GM12864 (cell line): ENCODE measurements around the gene CCDC149.
"Not testable (repeated sequence)": the region's sequence is repeated elsewhere in the genome, so short reads cannot be mapped to it uniquely, and the experiment has no call there.

Experiments used
- DNase-seq: peaks from one replicate; pipeline ENCODE4 v3.0.0-alpha.2; 2011; ENCODE audit warnings: low read depth
- H3K4me3 ChIP-seq: 2 replicates; pipeline ENCODE4 v1.5.1; 2011; ENCODE audit warnings: mild to moderate bottlenecking, low read depth, low read length, control low read depth
- TF ChIP-seq, protein P1 (sequence below): IDR thresholded peaks from 2 replicates; pipeline ENCODE4 v1.5.1; 2011; ENCODE audit warnings: low read depth, mild to moderate bottlenecking, moderate library complexity, low read length, control low read depth, inconsistent platforms; ENCODE audit errors: missing control alignments

Gene CCDC149

DNA sequence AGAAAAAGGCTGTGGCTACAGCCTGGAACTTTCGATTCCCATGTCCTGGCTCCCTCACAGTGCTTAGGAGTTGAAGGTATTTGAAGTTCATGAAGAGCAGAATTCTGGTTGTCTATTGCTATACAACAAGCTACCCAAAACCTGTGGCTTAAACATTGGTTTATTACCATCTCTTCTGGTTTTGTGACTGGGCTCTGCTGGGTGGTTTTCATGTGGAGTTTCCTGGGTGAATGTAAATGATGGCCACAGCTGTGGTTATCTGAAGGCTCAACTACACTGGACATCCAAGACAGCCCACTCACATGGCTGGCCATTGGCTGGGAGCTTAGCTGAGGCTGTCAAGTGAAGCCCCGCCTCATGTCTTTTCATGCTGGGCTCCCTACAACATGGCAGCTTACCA is 7.2 kb upstream of the CCDC149 start:
- H3K4me3 ChIP-seq, result no peak overlapping the region
- no peak for DNase-seq
- TF ChIP-seq, protein P1, sequence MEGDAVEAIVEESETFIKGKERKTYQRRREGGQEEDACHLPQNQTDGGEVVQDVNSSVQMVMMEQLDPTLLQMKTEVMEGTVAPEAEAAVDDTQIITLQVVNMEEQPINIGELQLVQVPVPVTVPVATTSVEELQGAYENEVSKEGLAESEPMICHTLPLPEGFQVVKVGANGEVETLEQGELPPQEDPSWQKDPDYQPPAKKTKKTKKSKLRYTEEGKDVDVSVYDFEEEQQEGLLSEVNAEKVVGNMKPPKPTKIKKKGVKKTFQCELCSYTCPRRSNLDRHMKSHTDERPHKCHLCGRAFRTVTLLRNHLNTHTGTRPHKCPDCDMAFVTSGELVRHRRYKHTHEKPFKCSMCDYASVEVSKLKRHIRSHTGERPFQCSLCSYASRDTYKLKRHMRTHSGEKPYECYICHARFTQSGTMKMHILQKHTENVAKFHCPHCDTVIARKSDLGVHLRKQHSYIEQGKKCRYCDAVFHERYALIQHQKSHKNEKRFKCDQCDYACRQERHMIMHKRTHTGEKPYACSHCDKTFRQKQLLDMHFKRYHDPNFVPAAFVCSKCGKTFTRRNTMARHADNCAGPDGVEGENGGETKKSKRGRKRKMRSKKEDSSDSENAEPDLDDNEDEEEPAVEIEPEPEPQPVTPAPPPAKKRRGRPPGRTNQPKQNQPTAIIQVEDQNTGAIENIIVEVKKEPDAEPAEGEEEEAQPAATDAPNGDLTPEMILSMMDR, result no peak

DNA sequence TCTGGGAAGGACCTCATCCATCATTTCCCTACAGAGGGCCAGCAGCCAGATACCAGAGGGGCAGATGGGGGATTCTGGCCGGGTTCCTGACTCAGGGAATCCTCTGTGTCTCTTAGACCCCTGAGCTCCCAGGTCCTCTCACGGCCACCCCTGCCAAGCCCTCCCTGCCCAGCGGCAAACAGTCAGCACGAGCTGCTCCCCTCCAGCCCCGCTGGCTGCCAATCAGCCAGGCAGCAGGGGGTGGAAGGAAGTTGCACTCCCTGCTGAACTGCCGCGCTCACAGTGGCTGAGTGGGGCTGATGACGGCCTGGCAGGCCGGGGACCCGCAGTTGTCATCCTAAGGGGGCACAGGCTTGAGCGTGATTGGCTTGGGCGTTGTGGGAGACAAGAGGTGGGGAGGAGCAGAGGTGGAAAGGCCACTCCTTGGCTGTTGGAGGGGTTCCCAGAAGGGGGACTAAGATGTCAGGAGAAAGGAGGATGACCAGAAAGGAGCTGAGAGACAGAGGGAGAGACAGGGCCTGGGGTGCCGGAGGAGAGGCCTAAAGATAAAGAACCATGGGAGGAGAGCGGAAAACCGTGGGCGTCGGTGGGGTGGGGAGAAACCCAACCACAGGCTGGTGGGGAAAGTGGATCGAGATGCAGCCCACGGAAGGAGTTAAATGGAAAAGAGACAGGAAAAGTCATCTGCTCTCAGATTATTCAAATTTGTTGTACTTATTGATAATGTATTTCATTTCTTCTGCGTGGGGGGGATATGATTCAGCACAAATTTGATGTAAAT is 4.4 kb upstream of the CCDC149 start:
- H3K4me3 ChIP-seq, result no peak overlapping the region
- TF ChIP-seq, protein P1, result no peak
- DNase-seq, result no peak

DNA sequence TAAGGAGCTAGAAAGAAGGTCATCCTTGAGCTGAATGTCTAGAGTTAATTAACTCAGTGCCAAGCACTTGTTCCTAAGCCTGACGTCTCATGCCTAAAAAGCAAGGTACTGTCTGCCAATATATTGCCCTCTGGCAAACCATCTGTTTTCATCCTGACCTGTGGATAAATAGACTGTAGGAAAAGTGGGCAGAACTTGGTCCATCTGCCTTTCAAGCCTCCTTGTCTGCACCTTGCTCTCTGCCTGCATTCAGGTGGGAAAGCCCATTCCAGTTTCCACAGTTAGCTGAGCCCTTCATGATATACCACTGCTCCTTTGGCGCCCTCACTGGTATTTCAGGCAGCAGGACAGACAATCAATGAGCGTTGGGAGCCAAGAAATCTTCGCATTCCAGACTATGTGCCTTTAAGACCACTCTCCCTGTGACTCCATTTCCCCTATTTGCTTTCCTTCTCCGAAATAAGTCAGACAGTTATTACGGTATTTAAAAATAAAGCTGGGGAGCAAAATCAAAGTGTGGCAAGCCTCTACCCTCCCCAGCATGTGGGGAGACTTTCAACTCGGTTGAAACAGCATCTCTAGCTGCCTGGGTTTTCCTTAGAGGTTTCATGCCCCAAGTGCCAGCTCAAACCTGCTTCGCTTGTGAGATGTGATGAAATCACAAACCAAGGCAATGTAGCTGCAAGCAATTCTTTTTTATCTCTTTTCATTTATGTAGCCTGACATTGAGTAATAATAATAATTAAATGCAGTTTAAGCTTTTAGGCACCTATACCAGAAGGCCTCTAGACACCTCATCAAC is 2.5 kb upstream of the CCDC149 start:
- DNase-seq, result no peak
- H3K4me3 ChIP-seq, result no peak overlapping the region
- TF ChIP-seq, protein P1, result no peak

DNA sequence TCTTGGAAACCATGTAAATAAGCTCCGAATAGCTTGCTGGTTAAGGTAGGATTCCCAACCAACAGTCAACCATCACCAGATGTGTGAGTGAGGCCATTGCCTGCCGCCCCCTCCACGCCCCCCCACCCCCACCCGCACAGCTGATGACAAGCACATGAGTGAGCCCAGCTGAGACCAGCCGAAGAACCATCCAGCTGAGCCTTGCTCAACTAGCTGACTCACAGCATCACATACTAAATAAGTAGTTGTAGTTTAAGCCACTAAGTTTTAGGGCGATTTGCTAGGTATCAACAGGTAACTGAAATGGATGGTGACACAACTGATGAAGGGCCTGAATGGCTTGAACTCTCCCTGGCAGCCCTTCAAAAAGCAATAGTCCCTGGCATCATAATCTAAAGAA is 1.6 kb upstream of the CCDC149 start:
- TF ChIP-seq, protein P1, result no peak
- no peak for DNase-seq

DNA sequence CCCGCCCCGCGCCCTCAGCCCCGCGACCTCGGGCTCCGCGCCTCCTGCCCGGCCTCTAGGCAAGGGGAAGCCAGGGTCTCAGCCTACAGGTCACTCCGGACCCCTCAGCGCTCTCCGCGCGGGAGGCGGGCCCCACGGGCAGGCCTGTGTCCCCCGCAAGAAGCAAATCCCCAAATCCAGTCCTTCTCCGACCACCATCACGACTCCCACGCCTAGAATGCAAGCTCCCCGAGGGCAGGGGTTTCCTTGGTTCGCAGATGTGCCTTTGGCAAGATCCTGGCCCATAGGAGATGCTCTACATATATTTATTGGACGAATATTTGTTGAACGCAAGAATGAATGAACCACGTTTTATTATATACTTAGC is 260 bp upstream of the CCDC149 start:
- TF ChIP-seq, protein P1, result no peak
- DNase-seq, result no peak
- H3K4me3 ChIP-seq, result no peak overlapping the region; the same call in 1 of the 2 replicates

More for the DNA sequence above, 1.6 kb upstream of the CCDC149 start:
- H3K4me3 ChIP-seq, result no peak overlapping the region

DNA sequence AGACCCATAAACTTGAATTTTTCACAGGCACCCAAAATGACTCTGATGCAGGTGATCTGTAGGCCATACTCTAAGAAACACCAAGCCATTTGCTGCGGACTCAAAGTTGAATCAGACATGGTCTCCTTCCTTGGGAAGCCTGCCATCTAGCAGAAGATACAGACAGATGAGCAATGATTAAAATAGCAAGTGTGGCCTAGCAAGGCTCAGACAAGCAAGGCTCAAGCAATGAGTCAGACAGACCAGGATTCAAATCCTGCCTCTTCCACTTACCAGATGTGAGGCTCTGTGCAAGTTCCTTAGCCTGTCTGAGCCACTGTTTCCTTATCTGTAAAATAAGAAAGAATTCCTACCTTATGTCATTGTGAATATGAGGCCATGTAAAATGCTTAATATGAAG is 2.3 kb downstream of the CCDC149 start:
- DNase-seq, result no peak
- no peak overlapping the region for H3K4me3 ChIP-seq
- TF ChIP-seq, protein P1, result no peak

DNA sequence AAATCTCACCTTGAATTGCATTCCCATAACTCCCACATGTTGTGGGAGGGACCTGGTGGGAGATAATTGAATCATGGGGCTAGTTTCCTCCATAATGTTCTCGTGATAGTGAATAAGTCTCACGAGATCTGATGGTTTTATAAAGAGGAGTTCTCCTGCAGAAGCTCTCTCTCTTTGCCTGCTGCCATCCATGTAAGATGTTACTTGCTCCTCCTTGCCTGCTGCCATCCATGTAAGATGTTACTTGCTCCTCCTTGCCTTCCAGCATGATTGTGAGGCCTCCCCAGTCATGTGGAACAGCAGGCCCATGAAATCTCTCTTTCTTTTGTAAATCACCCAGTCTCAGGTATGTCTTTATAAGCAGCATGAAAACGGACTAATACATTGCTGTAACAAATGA is 3.2 kb downstream of the CCDC149 start:
- DNase-seq, H3K4me3 ChIP-seq: not testable (repeated sequence)
